GM18909 (cell line): ENCODE measurements around the gene NOP53.
"Not testable (repeated sequence)": the region's sequence is repeated elsewhere in the genome, so short reads cannot be mapped to it uniquely, and the experiment has no call there.

Experiments
- ATAC-seq: cut with Tn5 transposase; IDR thresholded peaks from one replicate; pipeline ENCODE4 v1.9.1; 2021; ENCODE audit warnings: mild to moderate bottlenecking; ENCODE audit not compliant: unreplicated experiment, poor library complexity

NOP53 gene

DNA sequence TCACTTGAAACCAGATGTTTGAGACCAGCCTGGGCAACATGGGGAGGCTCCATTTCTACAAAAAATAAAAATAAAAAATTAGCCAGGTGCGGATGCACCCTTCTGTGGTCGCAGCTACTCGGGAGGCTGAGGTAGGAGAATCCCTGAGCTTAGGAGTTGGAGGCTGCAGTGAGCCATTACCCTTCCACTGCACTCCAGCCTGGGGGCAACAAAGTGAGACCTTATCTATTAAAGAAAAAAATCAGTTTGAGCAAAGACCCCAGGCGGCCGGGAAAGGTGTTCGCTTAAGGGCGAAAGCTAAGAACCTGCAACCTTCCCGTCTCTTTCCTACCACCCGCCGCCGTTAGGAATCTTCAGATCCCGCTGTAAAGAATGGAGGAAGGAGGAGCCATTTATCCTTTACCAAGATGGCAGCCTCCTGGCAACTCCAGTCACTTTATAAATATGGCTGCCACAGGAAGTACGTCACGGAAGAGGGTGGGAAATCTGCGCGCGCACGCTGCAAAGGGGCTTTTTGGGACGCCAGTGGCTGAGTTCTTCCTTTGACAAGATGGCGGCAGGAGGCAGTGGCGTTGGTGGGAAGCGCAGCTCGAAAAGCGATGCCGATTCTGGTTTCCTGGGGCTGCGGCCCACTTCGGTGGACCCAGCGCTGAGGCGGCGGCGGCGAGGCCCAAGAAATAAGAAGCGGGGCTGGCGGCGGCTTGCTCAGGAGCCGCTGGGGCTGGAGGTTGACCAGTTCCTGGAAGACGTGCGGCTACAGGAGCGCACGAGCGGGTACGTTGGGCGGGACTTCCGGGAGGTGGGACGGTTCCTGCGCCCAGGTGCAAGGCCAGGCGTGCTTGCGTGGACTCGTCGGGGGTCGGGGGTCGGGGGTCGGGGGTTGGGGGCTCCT, at the start of gene NOP53:
TSS of gene NOP53 (plus strand) at position 537 of the 892 bp plus-strand sequence. CDS start at position 551, 14 bp downstream.
- ATAC-seq: peak; percentile 74

DNA sequence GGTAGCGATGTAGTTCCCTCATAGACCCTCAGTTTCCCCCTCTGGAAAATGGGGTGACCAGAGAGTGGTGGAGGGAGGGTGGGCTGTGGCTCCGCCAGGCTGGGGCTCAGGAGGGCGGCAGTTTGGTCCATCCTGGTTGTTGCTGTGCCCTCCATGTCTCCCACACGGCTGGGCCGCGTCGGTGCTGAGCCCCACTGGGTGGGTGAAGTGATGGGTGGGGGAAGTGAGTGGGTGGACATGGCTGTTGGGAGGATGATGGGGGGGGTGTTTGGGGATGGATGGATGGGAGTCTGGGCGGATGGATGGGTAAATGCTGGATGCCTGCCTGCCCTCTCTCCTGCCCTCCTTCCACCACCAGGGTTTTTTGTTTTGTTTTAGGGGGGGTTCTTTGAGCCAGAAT, 48.7 kb upstream of the NOP53 start:
- no peak for ATAC-seq

DNA sequence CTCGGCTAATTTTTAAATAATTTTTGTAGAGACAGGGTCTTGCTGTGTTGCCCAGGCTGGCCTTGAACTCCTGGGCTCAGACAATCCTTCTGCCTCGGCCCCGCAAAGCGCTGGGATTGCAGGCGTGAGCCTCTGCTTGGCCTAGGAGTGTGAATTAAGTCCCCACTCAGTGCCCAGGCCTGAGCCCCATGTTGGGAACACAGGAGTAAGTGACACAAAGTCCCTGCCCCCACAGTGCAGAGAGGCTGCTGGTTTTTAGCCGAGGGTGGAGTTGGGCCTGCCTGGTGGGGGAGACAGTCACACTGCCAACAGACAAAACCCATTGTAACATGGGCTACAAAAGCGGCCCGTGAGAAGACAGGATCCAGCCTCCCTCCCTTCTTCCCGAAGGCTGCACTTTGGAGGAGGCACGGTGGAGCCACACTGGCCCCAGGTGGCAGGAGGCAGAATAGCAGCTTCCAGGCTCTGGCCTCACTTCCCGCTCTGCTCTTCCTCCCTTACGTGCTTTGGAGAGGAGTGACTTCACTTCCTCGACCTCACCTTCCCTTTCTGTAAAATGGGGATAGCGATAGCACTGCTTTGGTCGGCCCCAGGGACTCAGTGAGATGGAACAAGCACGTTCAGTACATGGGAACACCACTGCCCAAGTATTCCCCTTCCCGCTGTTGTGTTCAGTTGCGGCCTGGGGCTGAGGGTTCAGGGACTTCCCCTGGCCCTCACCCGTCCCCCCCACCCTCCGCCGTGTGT, 47.3 kb upstream of the NOP53 start:
- no peak for ATAC-seq

DNA sequence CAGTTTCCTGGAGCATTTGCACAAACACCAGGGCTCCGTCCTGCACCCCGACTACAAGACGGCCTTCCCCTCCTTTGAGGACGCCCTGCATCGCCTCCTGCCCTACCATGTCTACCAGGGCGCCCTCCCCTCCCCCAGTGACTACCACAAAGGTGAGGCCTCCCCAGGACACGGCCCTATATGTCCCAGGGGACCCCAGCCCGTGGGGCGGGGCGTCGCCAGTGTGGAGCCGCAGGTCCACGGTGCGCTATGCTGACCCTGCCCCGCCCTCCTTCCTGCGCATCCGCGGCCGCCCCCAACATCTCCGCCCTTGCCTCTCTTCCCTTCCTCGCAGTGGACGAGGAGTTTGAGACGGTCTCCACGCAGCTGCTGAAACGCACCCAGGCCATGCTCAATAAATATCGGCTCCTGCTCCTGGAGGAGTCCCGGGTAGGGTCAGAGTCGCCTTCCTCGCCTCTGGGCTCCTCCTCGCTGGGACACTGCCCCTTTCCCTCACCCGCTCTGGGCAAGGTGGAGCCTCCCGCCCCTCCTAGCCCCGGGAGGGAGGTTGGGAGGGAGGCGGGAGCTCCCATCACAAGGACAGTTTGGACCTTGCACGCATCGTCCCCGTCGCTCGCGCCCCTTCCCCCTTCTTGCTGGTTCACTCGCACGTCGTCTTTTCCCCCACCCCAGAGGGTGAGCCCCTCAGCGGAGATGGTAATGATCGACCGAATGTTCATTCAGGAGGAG, 46.6 kb upstream of the NOP53 start:
- ATAC-seq: no peak

DNA sequence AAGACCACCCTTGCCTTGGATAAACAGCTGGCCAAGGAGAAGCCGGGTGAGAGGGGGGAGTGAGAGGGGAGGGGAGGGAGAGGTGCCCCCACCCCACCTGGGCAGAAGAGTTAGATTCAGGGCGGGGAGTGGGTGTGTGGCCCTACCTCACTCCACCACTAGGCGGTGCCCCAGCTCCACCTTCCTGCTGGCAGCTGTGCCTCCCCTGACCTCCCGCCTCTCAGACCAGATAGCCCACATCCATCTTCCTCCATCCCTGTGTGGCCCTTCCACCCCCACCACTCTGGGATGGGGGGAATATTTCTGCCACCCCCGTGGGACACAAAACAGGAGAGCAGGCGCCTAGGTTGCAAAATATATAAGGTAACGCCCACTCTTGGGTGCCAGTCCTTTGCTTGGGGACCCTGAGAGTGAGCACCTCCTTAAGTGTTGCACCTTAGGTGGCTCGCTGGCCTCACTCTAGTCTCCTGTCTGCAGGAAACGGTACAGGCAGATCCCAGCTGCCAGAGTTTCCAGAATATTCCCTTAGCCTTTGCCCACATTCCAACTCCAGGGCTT, 45.9 kb upstream of the NOP53 start:
- ATAC-seq: no peak

DNA sequence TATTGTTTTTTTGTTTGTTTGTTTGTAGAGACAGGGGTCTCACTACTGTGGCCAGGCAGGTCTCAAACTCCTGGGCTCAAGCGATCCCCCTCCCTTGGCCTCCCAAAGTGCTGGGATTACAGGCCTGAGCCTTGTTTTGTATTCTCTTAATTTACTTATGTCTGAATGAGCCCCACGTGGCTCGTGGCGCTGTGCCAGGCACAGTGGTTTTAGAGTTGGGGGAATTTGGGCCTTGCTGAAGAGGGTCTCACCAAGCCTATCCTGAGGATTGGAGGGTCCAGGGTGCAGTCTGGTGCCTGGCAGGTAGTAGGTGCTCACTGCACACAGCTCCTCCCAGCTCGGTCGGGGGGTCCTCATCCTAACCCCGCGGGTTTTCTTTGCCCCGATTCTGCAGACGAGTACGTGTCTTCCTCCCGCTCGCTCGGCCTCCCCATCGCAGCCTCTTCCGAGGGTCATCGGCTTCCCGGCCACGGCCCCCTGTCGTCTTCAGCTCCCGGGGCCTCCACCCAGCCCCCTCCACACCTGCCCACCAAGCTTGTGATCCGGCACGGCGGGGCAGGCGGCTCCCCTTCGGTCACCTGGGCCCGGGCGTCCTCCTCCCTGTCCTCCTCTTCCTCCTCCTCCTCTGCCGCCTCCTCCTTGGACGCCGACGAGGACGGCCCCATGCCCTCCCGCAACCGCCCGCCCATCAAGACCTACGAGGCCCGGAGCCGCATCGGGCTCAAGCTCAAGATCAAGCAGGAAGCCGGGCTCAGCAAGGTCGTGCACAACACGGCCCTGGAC, 44.2 kb upstream of the NOP53 start:
- no peak for ATAC-seq

DNA sequence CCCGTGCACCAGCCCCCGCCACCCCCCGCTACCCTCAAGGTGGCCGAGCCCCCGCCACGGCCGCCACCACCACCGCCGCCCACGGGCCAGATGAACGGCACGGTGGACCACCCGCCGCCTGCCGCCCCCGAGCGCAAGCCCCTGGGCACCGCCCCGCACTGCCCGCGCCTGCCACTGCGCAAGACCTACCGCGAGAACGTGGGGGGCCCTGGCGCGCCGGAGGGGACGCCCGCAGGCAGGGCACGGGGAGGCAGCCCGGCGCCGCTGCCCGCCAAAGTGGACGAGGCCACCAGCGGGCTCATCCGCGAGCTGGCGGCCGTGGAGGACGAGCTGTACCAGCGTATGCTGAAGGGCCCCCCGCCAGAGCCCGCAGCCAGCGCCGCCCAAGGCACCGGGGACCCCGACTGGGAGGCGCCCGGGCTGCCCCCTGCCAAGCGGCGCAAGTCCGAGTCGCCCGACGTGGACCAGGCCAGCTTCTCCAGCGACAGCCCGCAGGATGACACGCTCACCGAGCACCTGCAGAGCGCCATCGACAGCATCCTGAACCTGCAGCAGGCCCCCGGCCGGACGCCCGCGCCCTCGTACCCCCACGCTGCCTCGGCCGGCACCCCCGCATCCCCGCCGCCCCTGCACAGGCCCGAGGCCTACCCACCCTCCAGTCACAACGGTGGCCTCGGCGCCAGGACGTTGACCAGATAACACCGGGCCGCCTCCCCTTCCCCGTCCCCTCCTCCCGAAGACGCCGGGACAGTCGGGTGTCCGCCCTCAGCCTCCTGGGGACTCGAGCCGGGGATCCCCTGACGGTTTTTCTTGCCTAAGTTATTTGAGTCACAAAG, 43.4 kb upstream of the NOP53 start:
- ATAC-seq: no peak

DNA sequence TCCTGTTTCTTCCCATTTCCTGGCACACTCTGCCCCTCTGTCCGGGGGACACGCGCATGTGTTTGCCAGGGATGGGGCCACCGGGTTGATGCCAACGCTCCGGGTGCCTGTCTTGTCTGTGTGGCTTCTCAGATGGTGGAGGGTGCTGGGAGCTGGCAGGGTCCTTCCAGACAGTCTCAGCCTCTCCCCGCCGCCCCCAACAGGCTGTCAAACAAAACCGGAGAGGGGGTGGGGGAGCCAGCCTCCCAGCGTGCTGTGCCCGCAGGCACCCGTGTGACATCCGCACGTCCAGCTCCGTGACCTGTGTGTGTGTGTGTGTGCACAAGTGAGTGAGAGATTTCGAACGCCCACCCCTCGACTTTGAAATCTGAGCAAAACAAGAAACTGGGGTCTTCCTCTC, 42.7 kb upstream of the NOP53 start:
- no peak for ATAC-seq

DNA sequence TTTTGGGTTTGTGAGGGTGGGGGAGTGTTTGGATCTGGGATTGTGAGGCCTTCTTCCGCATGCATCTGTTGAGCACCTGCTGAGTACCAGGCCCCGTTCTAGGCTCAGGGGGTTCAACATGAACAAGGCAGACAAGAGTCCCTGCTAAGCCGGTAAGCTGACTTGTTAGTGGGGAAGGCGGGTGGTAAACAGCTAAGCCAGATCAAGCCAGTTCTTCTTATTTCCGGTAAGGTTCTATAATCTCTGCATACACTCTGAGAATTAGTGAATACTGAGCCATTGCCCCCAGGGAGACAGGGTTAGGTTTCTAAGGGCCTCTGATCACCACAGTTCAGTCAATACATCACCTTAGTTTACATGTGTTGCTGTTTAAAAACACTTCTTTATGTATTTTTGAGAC, 42.0 kb upstream of the NOP53 start:
- ATAC-seq: no peak

DNA sequence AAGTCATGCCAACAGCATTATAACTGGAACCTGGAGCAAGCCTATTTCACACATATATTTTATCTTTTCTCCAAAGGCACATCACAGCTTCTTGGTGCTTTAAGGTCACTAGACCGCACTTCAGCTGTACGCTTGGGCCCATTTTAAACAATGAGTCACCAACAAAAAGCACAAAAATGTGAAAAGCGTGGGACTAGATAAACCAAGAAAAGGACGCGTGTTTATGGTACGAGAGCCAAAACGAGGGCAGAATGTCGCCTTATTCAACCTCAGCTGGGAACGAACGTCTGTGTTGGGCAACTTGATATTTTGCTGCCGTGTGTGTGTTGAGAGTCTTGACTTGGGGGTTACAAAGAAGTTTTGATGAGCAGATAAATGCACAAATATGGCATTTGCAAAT, 41.3 kb upstream of the NOP53 start:
- no peak for ATAC-seq

DNA sequence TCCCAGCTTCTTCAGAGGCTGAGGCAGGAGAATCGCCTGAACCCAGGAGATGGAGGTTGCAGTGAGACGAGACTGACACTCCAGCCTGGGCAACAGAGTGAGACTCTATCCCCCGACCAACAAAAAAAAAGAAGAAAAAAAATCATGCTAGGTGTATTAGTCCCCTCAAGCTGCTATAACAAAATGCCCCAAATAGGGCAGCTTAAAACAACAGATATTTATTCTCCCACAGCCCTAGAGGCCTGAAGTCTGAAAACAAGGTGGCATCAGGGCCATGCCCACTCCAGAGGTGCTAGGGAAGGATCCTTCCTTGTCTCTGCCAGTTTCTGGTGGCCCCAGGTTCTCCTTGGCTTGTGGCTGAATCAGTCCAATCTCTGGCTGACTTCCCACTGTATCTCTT, 40.7 kb upstream of the NOP53 start:
- ATAC-seq: no peak

DNA sequence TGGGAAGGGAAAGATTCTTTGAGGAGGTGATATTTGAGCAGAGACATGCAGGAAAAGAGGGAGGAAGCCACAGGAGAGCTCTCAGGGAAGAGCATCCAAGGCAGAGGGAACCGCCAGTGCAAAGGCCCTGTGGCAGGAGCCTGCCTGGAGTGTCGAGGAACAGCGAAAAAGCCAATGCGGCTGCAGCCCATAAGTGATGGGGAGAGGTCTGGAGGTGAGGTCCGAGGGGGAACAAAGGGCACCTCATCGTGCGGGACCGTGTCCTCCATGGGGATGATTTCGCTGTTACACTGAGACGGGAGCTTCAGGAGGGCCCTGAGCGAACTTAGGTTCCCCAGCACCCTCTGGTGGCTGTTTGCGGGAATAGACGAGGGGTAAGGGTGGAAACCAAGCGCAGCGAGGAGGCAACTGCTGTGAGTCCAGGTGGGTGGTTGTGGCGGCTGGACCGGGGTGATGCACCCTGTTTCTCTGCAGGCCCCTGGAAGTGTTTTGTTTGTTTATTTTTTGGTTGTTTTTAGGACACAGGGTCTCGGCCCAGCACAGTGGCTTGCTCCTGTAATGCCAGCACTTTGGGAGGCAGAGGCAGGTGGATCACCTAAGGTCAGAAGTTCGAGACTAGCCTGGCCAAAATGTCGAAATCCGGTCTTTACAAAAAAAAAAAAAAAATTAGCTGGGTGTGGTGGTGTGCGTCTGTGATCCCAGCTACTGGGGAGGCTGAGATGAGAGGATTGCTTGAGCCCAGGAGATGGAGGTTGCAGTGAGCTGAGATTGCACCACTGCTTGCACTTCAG, 38.0 kb upstream of the NOP53 start:
- ATAC-seq: no peak

DNA sequence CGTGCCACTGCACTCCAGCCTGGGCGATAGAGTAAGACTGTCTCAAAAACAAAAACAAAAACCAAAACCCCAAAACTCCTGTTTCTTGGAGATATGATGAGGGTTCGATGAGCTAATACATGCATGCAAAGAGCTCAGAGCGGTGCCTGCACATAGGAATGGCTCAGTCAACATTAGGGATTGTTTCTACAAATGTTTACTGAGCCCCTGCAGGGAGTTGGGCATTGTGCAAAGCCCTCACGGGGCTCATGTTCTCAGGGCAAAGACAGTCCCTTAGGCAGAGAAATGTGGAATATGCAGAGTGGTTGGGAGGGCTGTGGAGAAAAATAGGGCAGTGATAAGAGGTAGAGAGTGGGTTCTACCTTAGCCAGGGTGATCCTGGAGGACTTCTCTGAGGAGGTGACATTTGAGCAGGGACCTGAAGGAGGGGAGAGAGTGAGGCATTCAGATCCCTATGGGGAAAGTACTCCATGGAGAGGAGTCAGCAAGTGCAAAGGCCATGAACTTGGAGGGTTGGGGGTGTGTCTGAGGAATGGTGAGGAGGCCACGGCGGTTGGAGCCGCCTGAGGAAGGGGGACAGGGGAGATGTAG, 33.6 kb upstream of the NOP53 start:
- no peak for ATAC-seq

DNA sequence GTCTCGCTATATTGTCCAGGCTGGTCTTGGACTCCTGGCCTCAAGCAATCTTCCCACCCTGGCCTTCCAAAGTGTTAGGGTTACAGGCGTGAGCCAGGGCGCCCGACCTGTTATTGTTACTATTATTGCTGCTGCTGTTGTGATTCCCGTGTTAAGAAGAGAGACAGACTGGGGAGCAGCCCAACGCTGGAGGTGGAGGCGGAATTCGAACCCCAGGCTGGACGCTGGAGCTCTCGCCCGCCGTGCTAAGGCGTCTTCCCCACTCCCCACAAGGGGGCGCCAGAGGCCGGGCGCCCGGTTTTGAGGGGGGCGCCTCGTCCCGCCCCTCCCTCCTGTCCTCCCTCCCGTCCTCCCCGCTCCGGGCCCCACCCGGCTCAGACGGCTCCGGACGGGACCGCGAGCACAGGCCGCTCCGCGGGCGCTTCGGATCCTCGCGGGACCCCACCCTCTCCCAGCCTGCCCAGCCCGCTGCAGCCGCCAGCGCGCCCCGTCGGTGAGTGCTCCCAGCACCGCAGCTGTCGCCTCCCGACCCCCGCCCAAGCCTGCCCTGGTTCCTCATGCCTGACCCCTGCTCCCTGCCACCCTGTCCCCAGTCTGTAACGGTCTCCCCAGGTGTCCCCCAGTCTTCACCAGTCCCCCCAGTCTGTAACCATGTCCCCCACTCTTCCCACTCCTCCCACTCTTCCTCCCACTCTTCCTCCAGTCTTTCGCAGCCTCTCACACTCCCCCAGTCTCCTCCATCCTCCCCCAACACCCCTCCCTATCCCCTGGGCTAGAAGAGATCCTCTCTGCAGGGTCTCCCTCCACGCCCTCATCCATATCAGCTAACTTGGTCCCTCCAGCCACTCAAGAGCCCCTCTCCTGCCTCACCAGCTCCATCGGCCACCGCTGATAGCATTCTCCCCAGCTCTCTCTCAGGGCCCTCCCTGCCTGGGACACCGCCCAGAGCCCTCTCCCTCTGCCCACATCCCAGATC, 32.0 kb upstream of the NOP53 start, which contains the start of gene EHD2:
TSS of gene EHD2 (plus strand) at position 377 of the 976 bp plus-strand sequence. CDS start 3,191 bp downstream, outside the sequence.
- no peak for ATAC-seq

DNA sequence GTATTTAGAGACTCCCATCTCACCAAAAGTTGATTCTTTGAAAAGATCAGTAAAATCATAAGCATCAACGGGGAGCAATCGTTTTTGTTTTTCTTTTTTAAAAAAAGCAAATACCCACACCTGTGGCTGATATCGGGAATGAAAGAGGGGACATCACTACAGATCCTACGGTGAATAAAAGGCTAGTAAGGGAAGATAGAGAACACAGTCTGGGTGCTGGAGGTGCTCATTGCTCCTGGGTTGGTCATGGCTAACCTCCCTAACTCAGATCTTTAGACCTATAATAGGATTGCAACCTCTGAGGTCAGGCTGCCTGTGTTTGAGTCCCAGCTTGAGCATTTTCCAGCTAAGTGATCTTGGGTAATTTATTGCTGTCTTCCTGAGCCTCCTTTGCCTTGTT, 31.0 kb upstream of the NOP53 start:
- no peak for ATAC-seq

DNA sequence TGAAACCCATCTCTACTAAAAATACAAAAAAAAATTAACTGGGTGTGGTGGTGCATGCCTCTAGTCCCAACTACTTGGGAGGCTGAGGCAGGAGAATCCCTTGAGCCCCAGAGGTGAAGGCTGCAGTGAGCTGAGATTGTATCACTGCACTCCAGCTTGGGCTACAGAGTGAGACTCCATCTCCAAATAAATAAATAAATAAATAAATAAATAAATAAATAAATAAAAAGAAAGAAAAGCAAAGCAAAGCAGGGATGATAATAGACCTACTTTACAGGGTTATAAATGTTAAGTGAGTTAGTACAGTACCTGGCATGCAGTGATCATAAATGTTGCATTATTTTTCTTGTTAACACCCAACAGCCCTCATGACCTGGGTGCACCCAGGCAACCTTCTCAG, 30.5 kb upstream of the NOP53 start:
- ATAC-seq: not testable (repeated sequence)
